Liver (tissue), 9 donors: ENCODE results near the gene TMEM44. TPM values are rescaled to one million over a fixed set of nuclear protein-coding genes. Genes with fewer than 3 reads are reported as not detected.

Source experiments
- DNase-seq: peaks from one replicate; pipeline ENCODE4 v3.0.0-alpha.2; 2017; ENCODE audit warnings: low spot score
- H3K27ac ChIP-seq, 2 donors: one replicate each; pipeline ENCODE4 v1.7.0; 2013; ENCODE audit warnings: inconsistent platforms in 2 of 2, low read length in 2 of 2, control low read depth in 1 of 2, low read depth in 1 of 2, mild to moderate bottlenecking in 1 of 2
- H3K27me3 ChIP-seq, 4 donors: one replicate each; pipeline versions ENCODE4 v1.6.1 to v1.7.0; 2013; ENCODE audit warnings: low read length in 3 of 4, inconsistent platforms in 1 of 4, mild to moderate bottlenecking in 1 of 4, moderate library complexity in 1 of 4; ENCODE audit not compliant: control insufficient read depth in 4 of 4, insufficient read depth in 4 of 4
- H3K36me3 ChIP-seq, 4 donors: one replicate each; pipeline versions ENCODE4 v1.6.1 to v1.7.0; 2013; ENCODE audit warnings: low read length in 3 of 4, mild to moderate bottlenecking in 3 of 4, low read depth in 1 of 4, moderate library complexity in 1 of 4; ENCODE audit not compliant: control insufficient read depth in 4 of 4, insufficient read depth in 3 of 4
- H3K4me1 ChIP-seq, 4 donors: one replicate each; pipeline versions ENCODE4 v1.6.1 to v1.7.0; 2013; ENCODE audit warnings: low read length in 3 of 4, mild to moderate bottlenecking in 3 of 4, moderate library complexity in 1 of 4; ENCODE audit not compliant: control insufficient read depth in 4 of 4, insufficient read depth in 4 of 4
- H3K4me3 ChIP-seq, 3 donors: one replicate each; pipeline versions ENCODE4 v1.6.1 to v1.7.0; 2013; ENCODE audit warnings: low read length in 3 of 3, control low read depth in 1 of 3, low read depth in 1 of 3, mild to moderate bottlenecking in 1 of 3
- H3K9ac ChIP-seq, 2 donors: one replicate each; pipeline ENCODE4 v1.7.0; 2013; ENCODE audit warnings: low read length in 2 of 2, mild to moderate bottlenecking in 2 of 2, moderate library complexity in 2 of 2, control low read depth in 1 of 2, low read depth in 1 of 2
- H3K9me3 ChIP-seq, 4 donors: one replicate each; pipeline versions ENCODE4 v1.6.1 to v1.7.0; 2013; ENCODE audit warnings: low read length in 3 of 4; ENCODE audit not compliant: control insufficient read depth in 4 of 4
- ATF3 ChIP-seq: IDR thresholded peaks from 2 replicates; pipeline ENCODE4 v1.6.1; 2016; ENCODE audit warnings: antibody characterized with exemption
- CTCF ChIP-seq: fragments of 150-350 bp; IDR thresholded peaks from 2 replicates; pipeline ENCODE4 v1.5.1; 2017; ENCODE audit warnings: improper control_type of control experiment, low read depth, low read length; ENCODE audit not compliant: missing input control
- EGR1 ChIP-seq, 2 donors: IDR thresholded peaks; 2 replicates each; pipeline ENCODE4 v1.6.1; 2016 to 2018; ENCODE audit warnings: antibody characterized with exemption in 2 of 2, low read depth in 2 of 2
- FOXA1 ChIP-seq: IDR thresholded peaks from 2 replicates; pipeline ENCODE4 v1.6.1; 2016; ENCODE audit warnings: antibody characterized with exemption
- FOXA2 ChIP-seq: IDR thresholded peaks from 2 replicates; pipeline ENCODE4 v1.6.1; 2016; ENCODE audit warnings: antibody characterized with exemption
- GABPA ChIP-seq, 2 donors: IDR thresholded peaks in 1 of 2; conservative IDR thresholded peaks in 1 of 2; 2 replicates each; pipeline ENCODE4 v1.6.1; 2016; ENCODE audit warnings: antibody characterized with exemption in 2 of 2, mild to moderate bottlenecking in 1 of 2, moderate library complexity in 1 of 2
- HNF4A ChIP-seq, 2 donors: conservative IDR thresholded peaks; 2 replicates each; pipeline ENCODE4 v1.6.1; 2016; ENCODE audit warnings: antibody characterized with exemption in 2 of 2, mild to moderate bottlenecking in 2 of 2
- HNF4G ChIP-seq: IDR thresholded peaks from 2 replicates; pipeline ENCODE4 v1.6.1; 2016; ENCODE audit warnings: antibody characterized with exemption
- JUND ChIP-seq, 2 donors: IDR thresholded peaks; 2 replicates each; pipeline ENCODE4 v1.6.1; 2016; ENCODE audit warnings: antibody characterized with exemption in 2 of 2
- MAX ChIP-seq: IDR thresholded peaks from 2 replicates; pipeline ENCODE4 v1.6.1; 2016; ENCODE audit warnings: antibody characterized with exemption
- NR2F2 ChIP-seq: IDR thresholded peaks from 2 replicates; pipeline ENCODE4 v1.6.1; 2016; ENCODE audit warnings: antibody characterized with exemption
- RAD21 ChIP-seq, 2 donors: IDR thresholded peaks; 2 replicates each; pipeline ENCODE4 v1.6.1; 2016; ENCODE audit warnings: antibody characterized with exemption in 2 of 2, mild to moderate bottlenecking in 2 of 2
- REST ChIP-seq: IDR thresholded peaks from 2 replicates; pipeline ENCODE4 v1.6.1; 2016; ENCODE audit warnings: antibody characterized with exemption, mild to moderate bottlenecking
- RXRA ChIP-seq, 2 donors: IDR thresholded peaks; 2 replicates each; pipeline ENCODE4 v1.6.1; 2017 to 2018; ENCODE audit warnings: antibody characterized with exemption in 2 of 2, mild to moderate bottlenecking in 1 of 2
- SP1 ChIP-seq: IDR thresholded peaks from 2 replicates; pipeline ENCODE4 v1.6.1; 2018; ENCODE audit warnings: antibody characterized with exemption, mild to moderate bottlenecking
- TAF1 ChIP-seq: conservative IDR thresholded peaks from 2 replicates; pipeline ENCODE4 v1.6.1; 2016; ENCODE audit warnings: antibody characterized with exemption, mild to moderate bottlenecking
- YY1 ChIP-seq: IDR thresholded peaks from 2 replicates; pipeline ENCODE4 v1.6.1; 2016; ENCODE audit warnings: antibody characterized with exemption, mild to moderate bottlenecking
- ZBTB33 ChIP-seq: IDR thresholded peaks from 2 replicates; pipeline ENCODE4 v1.6.1; 2016; ENCODE audit warnings: antibody characterized with exemption
- WGBS: extraction: QIAGEN DNeasy Blood & Tissue Kit; methylation state at CpG from one replicate; pipeline ENCODE4 v1.1.7; 2013; 5-methylcytosine and 5-hydroxymethylcytosine counted together
- polyA plus RNA-seq, 2 donors: library from polyadenylated mRNA; stranded (reverse) in 1 of 2; unstranded in 1 of 2; fragments of 200-250 nt in 1 of 2; fragments of >200 nt in 1 of 2; fragmentation: Nextera tagmentation in 1 of 2; extraction: Ambion mirVana in 1 of 2; gene quantifications; one replicate each; pipeline versions ENCODE4 v1.2.1 to v1.2.3, GENCODE V29; 2013 to 2015
- total RNA-seq, 2 donors: library from RNA; depleted of rRNA; stranded (reverse); fragments of >200 nt; gene quantifications; one replicate each; pipeline ENCODE4 v1.2.3, GENCODE V29; 2014
- donor health status: healthy.
- donor health status: healthy.
- donor health status: healthy.
- donor health status: healthy.
- donor health status: healthy.

Gene TMEM44
- total and polyA plus RNA-seq, 4 donors, result 1.8 to 5.0 (median 3.2) TPM

GRCh38 chr3:194671900-194672808 is 38.9 kb upstream of the TMEM44 start, which contains the start of gene LSG1:
Gene LSG1 (minus strand): TSS chr3:194672191. CDS start chr3:194672162, 29 bp downstream.
- H3K9ac ChIP-seq, result peak within 1 kb of the TSS; percentile 67 to 96
- H3K36me3 ChIP-seq, result peaks cover 0 to 14% (median 8%) of the 10 kb centered on the region in 4 donors
- no peaks in the 10 kb centered on the region for H3K9me3 ChIP-seq
- WGBS, result under 1% methylated on average over 57 of the region's 57 CpGs
- H3K27ac ChIP-seq, result peak within 1 kb of the TSS; percentile 77 to 78
- H3K4me1 ChIP-seq, result peaks cover 7 to 27% (median 22%) of the 10 kb centered on the region in 4 donors
- DNase-seq, result peak; percentile 92
- peak; percentile 72 for TF ChIP-seq REST
- TF ChIP-seq ATF3, result peak; percentile 23
- TF ChIP-seq ZBTB33, result peak; percentile 65
- peak in 1 of 2 donors; percentile 22 for TF ChIP-seq JUND (IDR thresholded peaks at IDR 0.05)
- peak; percentile 12 for TF ChIP-seq NR2F2
- no peak for TF ChIP-seq FOXA1
- peak; percentile 97 for TF ChIP-seq GABPA (IDR thresholded peaks at IDR 0.05 in 1 of 2, conservative IDR thresholded peaks at IDR 0.05 in 1 of 2)
- peak; percentile 14 for TF ChIP-seq HNF4G
- peak; percentile 13 to 29 for TF ChIP-seq HNF4A (conservative IDR thresholded peaks at IDR 0.05)
- peak; percentile 83 to 93 for TF ChIP-seq EGR1 (IDR thresholded peaks at IDR 0.05; ENCODE audit: low read depth in 2 of 2)
- peak; percentile 98 for TF ChIP-seq YY1
- peak; percentile 79 for TF ChIP-seq SP1
- peak; percentile 92 for TF ChIP-seq MAX
- TF ChIP-seq CTCF, result no peak
- no peak for TF ChIP-seq FOXA2
- peak; percentile 34 to 38 for TF ChIP-seq RXRA (IDR thresholded peaks at IDR 0.05)
- peak; percentile 50 to 58 for TF ChIP-seq RAD21 (IDR thresholded peaks at IDR 0.05)
- TF ChIP-seq TAF1, result peak; percentile 61
- peak within 1 kb of the TSS; percentile 74 to 100 (median 91) for H3K4me3 ChIP-seq
- H3K27me3 ChIP-seq, result no peaks in the 10 kb centered on the region
